Measurements from ENCODE around the gene DYNLT5.
"Not testable (repeated sequence)": the region's sequence is repeated elsewhere in the genome, so short reads cannot be mapped to it uniquely, and the experiment has no call there.

The DYNLT5 gene

GRCh38 chr1:66752000-66752592 is at the start of gene DYNLT5:
DYNLT5 (plus strand) TSS chr1:66752459; CDS start chr1:66754659, 2,200 bp downstream.
- DNase-seq (ENCODE audit: low read depth), result no peak

- no peak for DNase-seq (ENCODE audit: low read depth)
These were observed 47.9 kb upstream of the DYNLT5 start for GRCh38 chr1:66704177-66704875.

GRCh38 chr1:66705110-66705509 is 47.1 kb upstream of the DYNLT5 start:
- DNase-seq (ENCODE audit: low read depth), result no peak

GRCh38 chr1:66711420-66711819 is 40.8 kb upstream of the DYNLT5 start:
- no peak for DNase-seq (ENCODE audit: low read depth)

GRCh38 chr1:66712839-66713238 is 39.4 kb upstream of the DYNLT5 start:
- DNase-seq (ENCODE audit: low read depth), result no peak

- DNase-seq (ENCODE audit: low read depth), result no peak
These were observed 28.3 kb upstream of the DYNLT5 start for GRCh38 chr1:66723985-66724384.

GRCh38 chr1:66725885-66726665 is 26.2 kb upstream of the DYNLT5 start:
- DNase-seq (ENCODE audit: low read depth), result no peak

GRCh38 chr1:66728021-66728420 is 24.2 kb upstream of the DYNLT5 start:
- no peak for DNase-seq (ENCODE audit: low read depth)

- not testable (repeated sequence) for DNase-seq (ENCODE audit: low read depth)
These were observed 23.5 kb upstream of the DYNLT5 start for GRCh38 chr1:66728716-66729115.

GRCh38 chr1:66729119-66729518 is 23.1 kb upstream of the DYNLT5 start:
- DNase-seq (ENCODE audit: low read depth), result no peak

GRCh38 chr1:66729523-66729922 is 22.7 kb upstream of the DYNLT5 start:
- no peak for DNase-seq (ENCODE audit: low read depth)

- no peak for DNase-seq (ENCODE audit: low read depth)
These were observed 21.8 kb upstream of the DYNLT5 start for GRCh38 chr1:66730462-66730861.

GRCh38 chr1:66731170-66731865 is 20.9 kb upstream of the DYNLT5 start:
- DNase-seq (ENCODE audit: low read depth), result no peak

- no peak for DNase-seq (ENCODE audit: low read depth)
These were observed 19.7 kb upstream of the DYNLT5 start for GRCh38 chr1:66732407-66733166.

GRCh38 chr1:66733348-66734017 is 18.8 kb upstream of the DYNLT5 start:
- DNase-seq (ENCODE audit: low read depth), result no peak

GRCh38 chr1:66734531-66734930 is 17.7 kb upstream of the DYNLT5 start:
- DNase-seq (ENCODE audit: low read depth), result not testable (repeated sequence)

- no peak for DNase-seq (ENCODE audit: low read depth)
These were observed 14.4 kb upstream of the DYNLT5 start for GRCh38 chr1:66737836-66738235.

GRCh38 chr1:66739401-66740157 is 12.7 kb upstream of the DYNLT5 start:
- no peak for DNase-seq (ENCODE audit: low read depth)

GRCh38 chr1:66745451-66745850 is 6.8 kb upstream of the DYNLT5 start:
- no peak for DNase-seq (ENCODE audit: low read depth)

GRCh38 chr1:66747501-66747900 is 4.8 kb upstream of the DYNLT5 start:
- DNase-seq (ENCODE audit: low read depth), result no peak
